GM20000 (cell line): ENCODE results near the gene SLC4A4.
A peak's percentile ranks its signal among the peaks of the same experiment; 100 is the strongest.

Experiments
- DNase-seq: peaks from one replicate; pipeline ENCODE4 v3.0.0; 2012; ENCODE audit warnings: low spot score
- TF ChIP-seq, protein P1 (sequence below): IDR thresholded peaks from 2 replicates; pipeline ENCODE4 v1.5.1; 2012; ENCODE audit warnings: mild to moderate bottlenecking, control low read depth; ENCODE audit errors: extremely low read depth, missing control alignments

Gene SLC4A4

DNA sequence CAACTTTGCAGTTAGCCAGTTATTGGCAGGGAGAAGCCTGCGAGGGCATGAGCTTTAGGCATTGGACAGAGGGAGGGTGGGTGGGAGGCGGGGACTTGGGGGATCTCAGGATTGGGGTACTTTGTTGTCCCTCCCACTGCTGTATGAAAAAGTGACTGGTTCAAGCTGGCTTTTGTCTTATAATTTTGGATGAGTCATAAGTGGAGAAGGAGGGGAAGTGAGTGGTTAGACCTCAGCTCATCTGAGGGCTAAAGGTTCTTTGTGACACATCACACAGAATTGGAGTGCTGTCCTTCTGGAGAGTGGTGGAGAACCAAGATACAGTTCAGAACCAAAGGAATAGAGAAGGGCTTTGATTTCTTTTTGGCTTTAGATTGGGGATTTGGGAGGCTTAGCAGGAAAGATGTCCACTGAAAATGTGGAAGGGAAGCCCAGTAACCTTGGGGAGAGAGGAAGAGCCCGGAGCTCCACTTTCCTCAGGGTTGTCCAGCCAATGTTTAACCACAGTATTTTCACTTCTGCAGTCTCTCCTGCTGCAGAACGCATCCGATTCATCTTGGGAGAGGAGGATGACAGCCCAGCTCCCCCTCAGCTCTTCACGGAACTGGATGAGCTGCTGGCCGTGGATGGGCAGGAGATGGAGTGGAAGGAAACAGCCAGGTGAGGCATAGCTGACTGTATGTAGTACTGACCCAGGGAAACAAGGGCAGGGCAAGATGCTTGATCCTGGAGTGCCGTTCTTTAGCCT is at the start of gene SLC4A4:
TSS of gene SLC4A4 (plus strand) at position 175 of the 748 bp plus-strand sequence.
- TF ChIP-seq, protein P1, sequence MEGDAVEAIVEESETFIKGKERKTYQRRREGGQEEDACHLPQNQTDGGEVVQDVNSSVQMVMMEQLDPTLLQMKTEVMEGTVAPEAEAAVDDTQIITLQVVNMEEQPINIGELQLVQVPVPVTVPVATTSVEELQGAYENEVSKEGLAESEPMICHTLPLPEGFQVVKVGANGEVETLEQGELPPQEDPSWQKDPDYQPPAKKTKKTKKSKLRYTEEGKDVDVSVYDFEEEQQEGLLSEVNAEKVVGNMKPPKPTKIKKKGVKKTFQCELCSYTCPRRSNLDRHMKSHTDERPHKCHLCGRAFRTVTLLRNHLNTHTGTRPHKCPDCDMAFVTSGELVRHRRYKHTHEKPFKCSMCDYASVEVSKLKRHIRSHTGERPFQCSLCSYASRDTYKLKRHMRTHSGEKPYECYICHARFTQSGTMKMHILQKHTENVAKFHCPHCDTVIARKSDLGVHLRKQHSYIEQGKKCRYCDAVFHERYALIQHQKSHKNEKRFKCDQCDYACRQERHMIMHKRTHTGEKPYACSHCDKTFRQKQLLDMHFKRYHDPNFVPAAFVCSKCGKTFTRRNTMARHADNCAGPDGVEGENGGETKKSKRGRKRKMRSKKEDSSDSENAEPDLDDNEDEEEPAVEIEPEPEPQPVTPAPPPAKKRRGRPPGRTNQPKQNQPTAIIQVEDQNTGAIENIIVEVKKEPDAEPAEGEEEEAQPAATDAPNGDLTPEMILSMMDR = no peak

DNA sequence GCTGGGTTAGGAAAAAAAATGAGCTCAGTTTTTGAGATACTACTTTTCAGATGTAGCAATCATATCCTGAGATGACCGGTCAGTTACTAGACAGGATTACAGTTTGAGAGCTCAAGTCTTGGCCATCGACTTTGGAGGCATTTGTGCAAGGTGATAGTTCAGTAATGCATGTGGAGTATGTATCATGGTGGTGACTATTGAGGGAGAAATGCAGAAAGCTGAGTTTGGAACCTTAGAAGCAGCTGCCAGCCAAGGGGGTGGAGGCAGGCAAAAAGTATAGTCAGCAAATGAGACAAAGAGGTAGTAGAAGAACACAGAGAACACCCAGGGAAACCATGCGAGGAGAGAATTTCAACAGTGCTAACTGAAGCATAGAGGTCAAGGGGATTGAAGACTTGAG is 48.7 kb upstream of the SLC4A4 start:
- TF ChIP-seq, protein P1 = no peak
- DNase-seq = no peak

More for the DNA sequence above, at the start of gene SLC4A4:
- peak; percentile 74 for DNase-seq

DNA sequence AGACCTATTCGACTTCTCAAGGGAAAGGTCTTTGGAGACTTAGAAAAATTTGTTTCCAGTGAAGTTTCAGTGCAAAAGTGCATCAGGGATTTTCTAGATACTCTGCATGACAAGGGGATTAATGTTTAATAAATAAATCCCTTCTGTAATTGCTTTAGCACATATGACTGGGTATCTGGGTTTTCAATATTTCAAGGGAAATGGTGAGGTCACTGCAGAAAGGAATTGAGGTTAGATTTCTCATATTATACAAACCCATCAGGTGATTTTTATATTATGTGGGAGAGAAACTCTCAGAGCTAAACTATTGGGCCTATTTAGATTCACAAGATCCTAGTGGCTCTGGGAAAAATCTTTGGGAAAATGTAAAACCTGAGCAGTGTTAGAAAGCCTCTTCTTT is 48.3 kb upstream of the SLC4A4 start:
- TF ChIP-seq, protein P1 = no peak
- no peak for DNase-seq

DNA sequence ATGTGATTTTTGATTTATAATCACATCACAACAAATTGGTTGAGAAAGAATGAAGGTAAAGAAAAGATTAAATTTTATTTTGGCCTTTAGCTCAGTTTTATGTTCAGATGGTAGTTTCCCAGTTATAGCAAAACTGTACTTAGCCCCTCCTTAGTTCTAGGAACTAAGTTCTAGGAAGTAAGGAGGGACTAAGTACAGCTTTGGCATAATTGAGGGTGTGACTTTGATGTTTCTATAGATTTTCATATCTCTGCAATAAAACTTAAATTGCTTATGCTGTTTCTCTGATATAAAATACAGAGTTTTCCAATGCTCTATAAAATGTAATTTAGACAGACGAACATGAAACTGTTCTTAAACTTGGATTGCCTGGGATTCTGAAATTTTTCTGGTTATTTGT is 46.6 kb upstream of the SLC4A4 start:
- no peak for DNase-seq
- TF ChIP-seq, protein P1 = no peak

DNA sequence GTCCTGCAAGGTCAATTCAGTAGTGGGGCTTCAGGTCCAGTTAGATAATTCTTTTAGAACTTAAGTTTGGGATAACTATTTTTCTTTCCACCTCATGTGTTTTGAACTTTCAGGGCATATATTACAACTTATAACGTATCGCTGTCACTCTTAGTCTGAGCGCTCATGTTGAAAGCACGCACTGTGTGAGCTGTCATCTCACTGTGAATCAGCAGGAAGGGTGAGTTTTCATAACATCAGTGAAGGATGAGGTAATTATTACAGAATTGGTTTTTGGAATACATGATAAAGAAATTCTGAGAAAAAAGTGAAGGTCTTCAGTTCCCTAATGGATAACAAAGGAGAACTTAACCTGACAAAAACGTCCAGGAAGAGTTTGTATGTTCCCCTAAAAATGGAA is 45.1 kb upstream of the SLC4A4 start:
- DNase-seq = no peak
- TF ChIP-seq, protein P1 = no peak

DNA sequence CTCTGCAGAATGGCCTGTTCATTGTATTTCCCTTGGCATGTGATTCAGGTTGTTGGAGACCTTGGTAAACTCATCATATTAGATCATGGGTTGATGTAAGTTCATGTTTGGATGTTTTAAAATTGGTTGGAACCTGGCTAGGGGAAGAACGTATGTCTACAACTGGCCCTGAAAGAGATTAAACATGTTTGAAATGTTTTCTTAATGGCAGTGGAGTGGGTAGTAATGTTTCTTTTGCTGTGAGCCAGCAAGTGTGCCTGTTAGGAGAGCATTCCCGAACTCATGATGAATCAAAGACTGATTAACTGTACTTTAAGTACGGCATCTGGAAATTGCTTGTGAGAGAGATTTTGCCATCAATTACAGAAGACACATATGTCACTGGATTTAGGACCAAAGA is 44.5 kb upstream of the SLC4A4 start:
- no peak for DNase-seq

DNA sequence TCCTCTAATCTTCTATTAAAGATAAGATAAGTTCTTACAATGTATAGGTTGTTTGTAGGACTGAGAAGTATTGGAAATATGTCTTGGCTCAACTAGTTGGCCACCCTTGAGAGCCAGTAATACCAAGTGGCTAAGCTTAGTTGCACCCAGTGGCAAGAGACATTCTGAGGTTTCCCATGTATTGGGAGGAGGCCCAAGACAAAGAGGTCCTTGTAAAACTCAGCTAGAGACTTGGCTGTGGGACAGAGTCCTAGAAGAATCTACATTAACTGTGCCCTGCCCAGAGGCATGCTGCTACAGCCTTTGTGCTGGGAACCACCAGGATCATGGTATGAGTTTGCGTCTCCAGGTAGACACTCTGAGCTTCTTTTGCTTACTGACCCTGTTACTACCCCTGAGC is 41.9 kb upstream of the SLC4A4 start:
- TF ChIP-seq, protein P1 = no peak
- no peak for DNase-seq

More for the DNA sequence above, 44.5 kb upstream of the SLC4A4 start:
- TF ChIP-seq, protein P1 = no peak
